Activated naive CD4-positive, alpha-beta T cell treated with anti-CD3 and anti-CD28 coated beads for 36 hours (primary cell): ENCODE measurements around the gene TCF15. TPM values are rescaled to one million over a fixed set of nuclear protein-coding genes. Genes with fewer than 3 reads are reported as not detected.

Experiments used
- total RNA-seq, 2 experiments: library from RNA; stranded (reverse); gene quantifications; one replicate each; pipeline ENCODE4 v1.2.3, GENCODE V29; 2021

Gene TCF15
- total RNA-seq, 2 experiments from 2014 or later = not detected

Other genes starting within 250 kb of the TCF15 start
- gene TRIB3, start 229.5 kb downstream of the TCF15 start, total RNA-seq = 10 to 100 TPM; 47.4 to 49.2 TPM
- gene RBCK1, start 202.0 kb downstream of the TCF15 start, total RNA-seq = 100 to 1,000 TPM; 150 to 160 TPM
- 10 to 100 TPM; 16.2 to 17.4 TPM for gene TBC1D20, start 147.8 kb downstream of the TCF15 start, total RNA-seq
- 100 to 1,000 TPM; 164 to 167 TPM for gene CSNK2A1, start 66.5 kb downstream of the TCF15 start, total RNA-seq
- 1 to 10 TPM; 6.7 to 6.8 TPM for gene SRXN1, start 42.9 kb upstream of the TCF15 start, total RNA-seq
- gene SCRT2, start 65.5 kb upstream of the TCF15 start, total RNA-seq = not detected
- not detected for gene SLC52A3, start 158.2 kb upstream of the TCF15 start, total RNA-seq
- gene FAM110A, start 223.4 kb upstream of the TCF15 start, total RNA-seq = 10 to 100 TPM; 15.4 to 16.2 TPM